ENCODE data around the gene SEC31B. TPM values are rescaled to one million over a fixed set of nuclear protein-coding genes. Genes with fewer than 3 reads are reported as not detected.

SEC31B gene
- total and polyA plus RNA-seq, 2 of the 8 experiments (the other 6 are each of a cell fraction or from before 2014, with no cell fraction given): 4.1 to 5.3 TPM

DNA sequence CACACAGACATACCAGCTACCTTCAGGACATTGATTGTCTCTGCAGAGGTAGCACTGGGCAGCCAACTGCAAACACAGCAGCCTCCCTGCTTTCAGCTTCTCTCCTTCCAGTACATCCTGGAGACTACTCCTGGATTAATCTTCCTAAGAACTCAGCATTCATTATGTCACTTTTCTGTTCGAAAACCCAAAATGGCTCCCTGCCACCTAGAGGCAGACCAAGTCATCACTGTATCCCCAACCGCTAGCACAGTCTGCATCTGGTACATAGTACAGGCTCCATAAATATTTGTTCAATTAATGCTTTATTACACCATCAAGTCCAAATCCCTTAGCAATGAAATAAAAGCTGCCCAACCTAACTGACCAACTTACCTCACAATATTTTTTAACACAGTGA, 5.0 kb upstream of the SEC31B start (continued):
- TF ChIP-seq, protein P1, sequence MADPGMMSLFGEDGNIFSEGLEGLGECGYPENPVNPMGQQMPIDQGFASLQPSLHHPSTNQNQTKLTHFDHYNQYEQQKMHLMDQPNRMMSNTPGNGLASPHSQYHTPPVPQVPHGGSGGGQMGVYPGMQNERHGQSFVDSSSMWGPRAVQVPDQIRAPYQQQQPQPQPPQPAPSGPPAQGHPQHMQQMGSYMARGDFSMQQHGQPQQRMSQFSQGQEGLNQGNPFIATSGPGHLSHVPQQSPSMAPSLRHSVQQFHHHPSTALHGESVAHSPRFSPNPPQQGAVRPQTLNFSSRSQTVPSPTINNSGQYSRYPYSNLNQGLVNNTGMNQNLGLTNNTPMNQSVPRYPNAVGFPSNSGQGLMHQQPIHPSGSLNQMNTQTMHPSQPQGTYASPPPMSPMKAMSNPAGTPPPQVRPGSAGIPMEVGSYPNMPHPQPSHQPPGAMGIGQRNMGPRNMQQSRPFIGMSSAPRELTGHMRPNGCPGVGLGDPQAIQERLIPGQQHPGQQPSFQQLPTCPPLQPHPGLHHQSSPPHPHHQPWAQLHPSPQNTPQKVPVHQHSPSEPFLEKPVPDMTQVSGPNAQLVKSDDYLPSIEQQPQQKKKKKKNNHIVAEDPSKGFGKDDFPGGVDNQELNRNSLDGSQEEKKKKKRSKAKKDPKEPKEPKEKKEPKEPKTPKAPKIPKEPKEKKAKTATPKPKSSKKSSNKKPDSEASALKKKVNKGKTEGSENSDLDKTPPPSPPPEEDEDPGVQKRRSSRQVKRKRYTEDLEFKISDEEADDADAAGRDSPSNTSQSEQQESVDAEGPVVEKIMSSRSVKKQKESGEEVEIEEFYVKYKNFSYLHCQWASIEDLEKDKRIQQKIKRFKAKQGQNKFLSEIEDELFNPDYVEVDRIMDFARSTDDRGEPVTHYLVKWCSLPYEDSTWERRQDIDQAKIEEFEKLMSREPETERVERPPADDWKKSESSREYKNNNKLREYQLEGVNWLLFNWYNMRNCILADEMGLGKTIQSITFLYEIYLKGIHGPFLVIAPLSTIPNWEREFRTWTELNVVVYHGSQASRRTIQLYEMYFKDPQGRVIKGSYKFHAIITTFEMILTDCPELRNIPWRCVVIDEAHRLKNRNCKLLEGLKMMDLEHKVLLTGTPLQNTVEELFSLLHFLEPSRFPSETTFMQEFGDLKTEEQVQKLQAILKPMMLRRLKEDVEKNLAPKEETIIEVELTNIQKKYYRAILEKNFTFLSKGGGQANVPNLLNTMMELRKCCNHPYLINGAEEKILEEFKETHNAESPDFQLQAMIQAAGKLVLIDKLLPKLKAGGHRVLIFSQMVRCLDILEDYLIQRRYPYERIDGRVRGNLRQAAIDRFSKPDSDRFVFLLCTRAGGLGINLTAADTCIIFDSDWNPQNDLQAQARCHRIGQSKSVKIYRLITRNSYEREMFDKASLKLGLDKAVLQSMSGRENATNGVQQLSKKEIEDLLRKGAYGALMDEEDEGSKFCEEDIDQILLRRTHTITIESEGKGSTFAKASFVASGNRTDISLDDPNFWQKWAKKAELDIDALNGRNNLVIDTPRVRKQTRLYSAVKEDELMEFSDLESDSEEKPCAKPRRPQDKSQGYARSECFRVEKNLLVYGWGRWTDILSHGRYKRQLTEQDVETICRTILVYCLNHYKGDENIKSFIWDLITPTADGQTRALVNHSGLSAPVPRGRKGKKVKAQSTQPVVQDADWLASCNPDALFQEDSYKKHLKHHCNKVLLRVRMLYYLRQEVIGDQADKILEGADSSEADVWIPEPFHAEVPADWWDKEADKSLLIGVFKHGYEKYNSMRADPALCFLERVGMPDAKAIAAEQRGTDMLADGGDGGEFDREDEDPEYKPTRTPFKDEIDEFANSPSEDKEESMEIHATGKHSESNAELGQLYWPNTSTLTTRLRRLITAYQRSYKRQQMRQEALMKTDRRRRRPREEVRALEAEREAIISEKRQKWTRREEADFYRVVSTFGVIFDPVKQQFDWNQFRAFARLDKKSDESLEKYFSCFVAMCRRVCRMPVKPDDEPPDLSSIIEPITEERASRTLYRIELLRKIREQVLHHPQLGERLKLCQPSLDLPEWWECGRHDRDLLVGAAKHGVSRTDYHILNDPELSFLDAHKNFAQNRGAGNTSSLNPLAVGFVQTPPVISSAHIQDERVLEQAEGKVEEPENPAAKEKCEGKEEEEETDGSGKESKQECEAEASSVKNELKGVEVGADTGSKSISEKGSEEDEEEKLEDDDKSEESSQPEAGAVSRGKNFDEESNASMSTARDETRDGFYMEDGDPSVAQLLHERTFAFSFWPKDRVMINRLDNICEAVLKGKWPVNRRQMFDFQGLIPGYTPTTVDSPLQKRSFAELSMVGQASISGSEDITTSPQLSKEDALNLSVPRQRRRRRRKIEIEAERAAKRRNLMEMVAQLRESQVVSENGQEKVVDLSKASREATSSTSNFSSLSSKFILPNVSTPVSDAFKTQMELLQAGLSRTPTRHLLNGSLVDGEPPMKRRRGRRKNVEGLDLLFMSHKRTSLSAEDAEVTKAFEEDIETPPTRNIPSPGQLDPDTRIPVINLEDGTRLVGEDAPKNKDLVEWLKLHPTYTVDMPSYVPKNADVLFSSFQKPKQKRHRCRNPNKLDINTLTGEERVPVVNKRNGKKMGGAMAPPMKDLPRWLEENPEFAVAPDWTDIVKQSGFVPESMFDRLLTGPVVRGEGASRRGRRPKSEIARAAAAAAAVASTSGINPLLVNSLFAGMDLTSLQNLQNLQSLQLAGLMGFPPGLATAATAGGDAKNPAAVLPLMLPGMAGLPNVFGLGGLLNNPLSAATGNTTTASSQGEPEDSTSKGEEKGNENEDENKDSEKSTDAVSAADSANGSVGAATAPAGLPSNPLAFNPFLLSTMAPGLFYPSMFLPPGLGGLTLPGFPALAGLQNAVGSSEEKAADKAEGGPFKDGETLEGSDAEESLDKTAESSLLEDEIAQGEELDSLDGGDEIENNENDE (IDR thresholded peaks at IDR 0.05; ENCODE audit: insufficient replicate concordance, low read length): no peak
- no peak for TF ChIP-seq HDAC2 (IDR thresholded peaks at IDR 0.05; ENCODE audit: borderline replicate concordance in 1 of 2, low read depth in 2 of 2, low read length in 2 of 2)
- no peak for TF ChIP-seq CTBP2 (IDR thresholded peaks at IDR 0.05; ENCODE audit: borderline replicate concordance, insufficient read depth, insufficient read length, low read length)
- TF ChIP-seq KDM1A (IDR thresholded peaks at IDR 0.05; ENCODE audit: borderline replicate concordance, low read length): no peak
- TF ChIP-seq CHD1 (IDR thresholded peaks at IDR 0.05; ENCODE audit: low read depth, low read length): no peak
- TF ChIP-seq, protein P2, sequence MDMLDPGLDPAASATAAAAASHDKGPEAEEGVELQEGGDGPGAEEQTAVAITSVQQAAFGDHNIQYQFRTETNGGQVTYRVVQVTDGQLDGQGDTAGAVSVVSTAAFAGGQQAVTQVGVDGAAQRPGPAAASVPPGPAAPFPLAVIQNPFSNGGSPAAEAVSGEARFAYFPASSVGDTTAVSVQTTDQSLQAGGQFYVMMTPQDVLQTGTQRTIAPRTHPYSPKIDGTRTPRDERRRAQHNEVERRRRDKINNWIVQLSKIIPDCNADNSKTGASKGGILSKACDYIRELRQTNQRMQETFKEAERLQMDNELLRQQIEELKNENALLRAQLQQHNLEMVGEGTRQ (IDR thresholded peaks at IDR 0.05; ENCODE audit: low read length): no peak
- no peak for TF ChIP-seq RAD21 (IDR thresholded peaks at IDR 0.05 in 1 of 2, conservative IDR thresholded peaks at IDR 0.05 in 1 of 2; ENCODE audit: low read depth in 2 of 2, low read length in 2 of 2)
- no peak for TF ChIP-seq GTF2F1 (IDR thresholded peaks at IDR 0.05; ENCODE audit: borderline replicate concordance, low read depth, low read length)
- no peak for TF ChIP-seq SP1 (IDR thresholded peaks at IDR 0.05; ENCODE audit: low read depth, low read length)
- no peak for TF ChIP-seq NRF1 (IDR thresholded peaks at IDR 0.05; ENCODE audit: low read depth, low read length)

All from H1 (cell line).